ENCODE results near the gene SKAP2. TPM values are rescaled to one million over a fixed set of nuclear protein-coding genes. Genes with fewer than 3 reads are reported as not detected.

Gene SKAP2
- total and polyA plus RNA-seq, 7 donors: 3.2 to 19.4 (median 8.3) TPM

DNA sequence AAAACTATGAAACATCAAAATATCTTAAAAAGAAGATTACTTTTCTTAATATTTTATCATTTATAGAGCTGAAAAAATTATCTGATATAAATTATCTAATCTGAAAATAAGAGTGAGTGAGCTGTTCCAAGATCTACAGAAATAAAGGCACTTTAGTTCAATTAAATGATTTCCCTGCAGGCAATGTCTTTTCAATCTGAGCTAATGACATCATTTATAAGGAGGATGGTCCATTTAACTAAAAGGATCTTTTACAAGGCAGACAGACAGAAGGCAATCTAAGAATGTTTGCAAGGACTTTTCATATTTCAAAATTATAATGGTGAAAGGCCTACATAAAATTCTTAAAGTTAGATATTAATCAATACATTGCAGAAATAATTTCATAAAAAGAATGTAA, 71.8 kb downstream of the SKAP2 start:
- Histone ChIP-seq H3K27me3 (ENCODE audit: insufficient read depth in 3 of 3, low read length in 2 of 3) (no peaks in the 10 kb centered on the region), H3K9me3 (no peaks in the 10 kb centered on the region), H3K4me3 (no peak overlapping the region), H3K4me1 (no peaks in the 10 kb centered on the region), H3K36me3 (ENCODE audit: insufficient read depth in 1 of 2, low read depth in 1 of 2) (no peaks in the 10 kb centered on the region), H3K27ac (no peak overlapping the region)
- no peak for DNase-seq
- ATAC-seq: no peak
- TF ChIP-seq, protein P1, sequence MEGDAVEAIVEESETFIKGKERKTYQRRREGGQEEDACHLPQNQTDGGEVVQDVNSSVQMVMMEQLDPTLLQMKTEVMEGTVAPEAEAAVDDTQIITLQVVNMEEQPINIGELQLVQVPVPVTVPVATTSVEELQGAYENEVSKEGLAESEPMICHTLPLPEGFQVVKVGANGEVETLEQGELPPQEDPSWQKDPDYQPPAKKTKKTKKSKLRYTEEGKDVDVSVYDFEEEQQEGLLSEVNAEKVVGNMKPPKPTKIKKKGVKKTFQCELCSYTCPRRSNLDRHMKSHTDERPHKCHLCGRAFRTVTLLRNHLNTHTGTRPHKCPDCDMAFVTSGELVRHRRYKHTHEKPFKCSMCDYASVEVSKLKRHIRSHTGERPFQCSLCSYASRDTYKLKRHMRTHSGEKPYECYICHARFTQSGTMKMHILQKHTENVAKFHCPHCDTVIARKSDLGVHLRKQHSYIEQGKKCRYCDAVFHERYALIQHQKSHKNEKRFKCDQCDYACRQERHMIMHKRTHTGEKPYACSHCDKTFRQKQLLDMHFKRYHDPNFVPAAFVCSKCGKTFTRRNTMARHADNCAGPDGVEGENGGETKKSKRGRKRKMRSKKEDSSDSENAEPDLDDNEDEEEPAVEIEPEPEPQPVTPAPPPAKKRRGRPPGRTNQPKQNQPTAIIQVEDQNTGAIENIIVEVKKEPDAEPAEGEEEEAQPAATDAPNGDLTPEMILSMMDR (IDR thresholded peaks at IDR 0.05): no peak
- intact Hi-C loops (cut with DNase I): no loop called here

DNA sequence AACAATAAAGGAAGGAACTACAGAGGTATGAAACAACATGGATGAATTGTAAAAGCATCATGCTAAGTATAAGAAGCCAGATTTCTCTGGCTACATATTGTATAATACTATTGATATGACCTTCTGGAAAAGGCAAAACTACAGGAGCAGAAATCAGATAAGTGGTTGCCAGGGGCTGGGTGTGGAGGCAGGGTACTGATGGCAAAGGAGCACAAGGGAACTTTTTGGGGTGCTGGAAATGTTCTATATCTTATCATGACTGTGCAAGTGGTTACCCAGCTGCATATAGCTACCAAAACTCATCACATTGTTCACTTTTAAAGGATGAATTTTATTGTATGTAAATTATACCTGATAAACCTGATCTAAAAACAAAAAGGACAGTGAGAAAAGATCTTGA, 72.4 kb downstream of the SKAP2 start:
- DNase-seq (no peak), ATAC-seq (no peak)
- intact Hi-C loops (cut with DNase I): no loop called here
- no peaks in the 10 kb centered on the region for H3K4me1 ChIP-seq
- no peaks in the 10 kb centered on the region for H3K9me3 ChIP-seq
- no peak overlapping the region for H3K4me3 ChIP-seq
- H3K27ac ChIP-seq: no peak overlapping the region
- TF ChIP-seq, protein P1 (IDR thresholded peaks at IDR 0.05): no peak
- no peaks in the 10 kb centered on the region for H3K36me3 ChIP-seq (ENCODE audit: insufficient read depth in 1 of 2, low read depth in 1 of 2)
- H3K27me3 ChIP-seq (ENCODE audit: insufficient read depth in 3 of 3, low read length in 2 of 3): no peaks in the 10 kb centered on the region

DNA sequence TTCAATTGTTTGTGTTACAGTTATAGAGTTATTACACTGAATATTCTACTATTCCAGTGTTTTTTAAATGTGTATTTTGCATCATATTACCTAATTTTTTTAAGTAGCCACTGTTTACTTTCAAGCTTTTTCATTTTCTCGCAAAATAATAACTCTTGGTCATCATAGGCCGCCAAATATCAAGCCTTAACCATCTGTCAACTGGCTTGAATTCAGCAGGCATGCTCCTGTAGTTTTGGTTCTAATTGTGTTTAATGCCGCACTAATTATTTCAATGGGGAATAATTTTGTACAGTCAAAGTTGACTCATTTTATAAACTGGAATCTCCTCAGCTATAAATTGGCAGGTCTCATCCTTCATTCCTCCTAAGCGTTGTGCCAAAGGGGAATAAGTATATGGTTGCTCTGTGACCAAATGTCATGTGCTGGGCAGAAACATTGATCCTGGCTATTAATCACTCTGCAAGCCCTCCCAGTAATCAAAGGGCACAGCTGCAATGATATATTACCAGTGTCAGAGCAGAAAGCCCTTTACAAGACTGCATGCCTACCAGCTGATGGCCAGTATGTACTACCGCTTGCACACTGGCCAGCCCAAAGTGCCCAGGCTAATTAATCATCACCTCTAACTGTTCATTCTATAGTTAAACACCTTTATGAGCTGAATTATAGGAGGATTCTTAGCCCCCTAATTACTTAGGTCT, 74.8 kb downstream of the SKAP2 start:
- no peaks in the 10 kb centered on the region for H3K27me3 ChIP-seq (ENCODE audit: insufficient read depth in 3 of 3, low read length in 2 of 3)
- H3K4me3 ChIP-seq: no peak overlapping the region
- H3K27ac ChIP-seq: no peak overlapping the region
- no peaks in the 10 kb centered on the region for H3K4me1 ChIP-seq
- ATAC-seq (no peak), DNase-seq (no peak)
- intact Hi-C loops (cut with DNase I): no loop called here
- no peaks in the 10 kb centered on the region for H3K36me3 ChIP-seq (ENCODE audit: insufficient read depth in 1 of 2, low read depth in 1 of 2)
- whole genome bisulfite sequencing, 3 donors: 35 to 52% (median 41%) methylated on average over 5 of the region's 5 CpGs
- TF ChIP-seq, protein P1 (IDR thresholded peaks at IDR 0.05): no peak
- no peaks in the 10 kb centered on the region for H3K9me3 ChIP-seq

DNA sequence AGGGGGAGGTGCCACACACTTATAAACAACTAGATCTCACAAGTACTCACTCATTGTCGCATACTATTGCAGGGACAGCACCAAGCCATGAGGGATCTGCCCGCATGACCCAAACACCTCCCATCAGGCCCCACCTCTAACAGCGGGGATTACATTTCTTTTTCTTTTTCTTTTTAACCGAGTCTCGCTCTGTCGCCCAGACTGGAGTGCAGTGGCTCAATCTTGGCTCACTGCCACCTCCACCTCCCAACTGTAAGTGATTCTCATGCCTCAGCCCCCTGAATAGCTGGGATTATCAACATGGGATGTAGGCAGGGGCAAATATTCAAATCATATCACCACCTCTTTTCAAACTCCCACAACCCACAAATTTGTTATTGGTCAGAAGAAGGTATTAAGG, 76.7 kb downstream of the SKAP2 start:
- ATAC-seq: no peak

More for the DNA sequence above, 76.7 kb downstream of the SKAP2 start:
- TF ChIP-seq, protein P1 (IDR thresholded peaks at IDR 0.05): no peak
- DNase-seq: no peak
- intact Hi-C loops (cut with DNase I): no loop called here
- H3K27me3 ChIP-seq (ENCODE audit: insufficient read depth in 3 of 3, low read length in 2 of 3): no peaks in the 10 kb centered on the region
- H3K36me3 ChIP-seq (ENCODE audit: insufficient read depth in 1 of 2, low read depth in 1 of 2): no peaks in the 10 kb centered on the region
- H3K4me1 ChIP-seq: no peaks in the 10 kb centered on the region
- H3K9me3 ChIP-seq: no peaks in the 10 kb centered on the region
- 55 to 65% (median 61%) methylated on average over 6 of the region's 6 CpGs for WGBS, 3 donors
- H3K27ac ChIP-seq: no peak overlapping the region
- no peak overlapping the region for H3K4me3 ChIP-seq
